Activated CD4-positive, alpha-beta T cell treated with anti-CD3 and anti-CD28 coated beads for 36 hours (primary cell): ENCODE measurements around the gene HNF1B. TPM values are rescaled to one million over a fixed set of nuclear protein-coding genes. Genes with fewer than 3 reads are reported as not detected.

Experiments
- ATAC-seq: fragments of 200-7000 bp; cut with Tn5 transposase; one replicate; pipeline ENCODE4 v1.10.0; 2021; ENCODE audit warnings: mild to moderate bottlenecking, moderate library complexity
- CTCF ChIA-PET: fragments of 350-600 bp; sonication (Branson Sonifier 250); formaldehyde crosslinking; loops from one replicate; lab custom pipeline; 2021; ENCODE audit warnings: antibody characterized with exemption; lab: Charles Lee
- POLR2A ChIA-PET: fragments of 350-600 bp; sonication (Branson Sonifier 250); formaldehyde crosslinking; loops from one replicate; lab custom pipeline; 2021; ENCODE audit warnings: antibody characterized with exemption, inconsistent platforms; lab: Charles Lee
- DNase-seq: peaks from one replicate; pipeline ENCODE4 v3.0.0-alpha.2; 2020
- H3K27ac Mint-ChIP-seq: one replicate; pipeline ENCODE4 v1.8.0; 2021; ENCODE audit warnings: mixed read lengths
- H3K27me3 Mint-ChIP-seq: one replicate; pipeline ENCODE4 v1.8.0; 2021; ENCODE audit warnings: mixed read lengths
- H3K36me3 Mint-ChIP-seq: one replicate; pipeline ENCODE4 v1.8.0; 2021; ENCODE audit warnings: low read depth, mixed read lengths
- H3K4me1 Mint-ChIP-seq: one replicate; pipeline ENCODE4 v1.8.0; 2021; ENCODE audit warnings: mixed read lengths
- H3K4me3 Mint-ChIP-seq: one replicate; pipeline ENCODE4 v1.8.0; 2021; ENCODE audit warnings: mild to moderate bottlenecking, moderate library complexity, mixed read lengths
- H3K9me3 Mint-ChIP-seq: one replicate; pipeline ENCODE4 v1.8.0; 2021; ENCODE audit warnings: low read depth, mixed read lengths
- intact Hi-C, 2 experiments: fragments of 100-400 bp; cut with DNase I in 1 of 2; cut with micrococcal nuclease in 1 of 2; formaldehyde crosslinking; loops; one replicate each; pipeline versions ENCODE4 v1.14.2 to v1.15.1; 2022 to 2024; cut with DNase I, micrococcal nuclease
- total RNA-seq, 2 experiments: library from RNA; stranded (reverse); gene quantifications; one replicate each; pipeline ENCODE4 v1.2.3, GENCODE V29; 2021

The HNF1B gene
- total RNA-seq, 2 experiments from 2014 or later = not detected

DNA sequence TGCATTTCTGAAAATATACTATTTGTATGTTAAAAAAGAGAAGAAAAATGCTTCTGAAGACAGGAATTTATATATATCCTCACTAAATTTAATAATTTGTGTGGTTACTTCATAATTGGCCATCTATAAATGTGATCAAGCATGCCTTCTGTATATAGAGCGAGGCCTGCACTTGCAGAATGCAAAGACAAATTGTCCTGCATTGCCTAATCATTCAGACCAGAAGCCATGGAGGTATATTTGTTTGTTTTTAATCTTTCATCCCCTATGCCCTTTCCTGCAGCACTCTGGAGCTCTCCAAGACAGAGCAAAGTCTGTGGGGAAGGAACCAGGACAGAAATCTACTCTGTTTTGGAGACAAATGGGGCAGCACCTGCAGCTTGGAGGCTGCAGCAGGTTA is 77.8 kb downstream of the HNF1B start:
- Mint-ChIP-seq H3K36me3 (no peaks in the 10 kb centered on the region), H3K27me3 (peaks cover 3% of the 10 kb centered on the region), H3K4me1 (no peaks in the 10 kb centered on the region), H3K27ac (no peak overlapping the region), H3K9me3 (no peaks in the 10 kb centered on the region), H3K4me3 (no peak overlapping the region)
- intact Hi-C loops = no loop called here
- ChIA-PET CTCF (interaction anchor here (0.7 kb wide), 1 partner anchor 155 kb away, joined by 4 read pairs; no protein-coding TSS in a partner anchor), POLR2A (no interaction called here)
- ATAC-seq = no peak
- no peak for DNase-seq

DNA sequence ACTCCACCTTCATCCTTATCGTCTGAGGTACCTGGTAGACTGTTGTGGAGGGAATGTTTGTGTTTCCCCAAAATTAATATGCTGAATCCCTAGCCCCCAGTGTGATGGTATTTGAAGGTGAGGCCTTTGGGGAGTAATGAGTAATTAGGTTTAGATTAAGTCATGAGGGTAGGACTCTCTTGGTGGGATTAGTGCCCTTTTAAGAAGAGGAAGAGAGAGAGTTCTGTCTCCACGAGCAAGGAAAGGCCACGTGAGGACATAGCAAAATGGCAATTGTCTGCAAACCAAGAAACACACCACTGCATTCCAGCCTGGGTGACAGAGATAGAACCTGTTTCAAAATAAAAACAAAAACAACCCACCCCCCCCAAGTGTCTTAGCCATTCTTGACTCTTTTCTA is 80.6 kb downstream of the HNF1B start:
- intact Hi-C loops = no loop called here
- POLR2A ChIA-PET = no interaction called here
- no peaks in the 10 kb centered on the region for H3K4me1 Mint-ChIP-seq
- no peaks in the 10 kb centered on the region for H3K36me3 Mint-ChIP-seq
- no peak overlapping the region for H3K4me3 Mint-ChIP-seq
- H3K27ac Mint-ChIP-seq = no peak overlapping the region
- no peaks in the 10 kb centered on the region for H3K9me3 Mint-ChIP-seq
- peaks cover 3% of the 10 kb centered on the region for H3K27me3 Mint-ChIP-seq
- DNase-seq (no peak), ATAC-seq (no peak)
- CTCF ChIA-PET = interaction anchor here (0.6 to 1.1 kb wide), 2 partner anchors 130 to 1591 kb away, joined by 3 to 8 read pairs; no protein-coding TSS in a partner anchor

DNA sequence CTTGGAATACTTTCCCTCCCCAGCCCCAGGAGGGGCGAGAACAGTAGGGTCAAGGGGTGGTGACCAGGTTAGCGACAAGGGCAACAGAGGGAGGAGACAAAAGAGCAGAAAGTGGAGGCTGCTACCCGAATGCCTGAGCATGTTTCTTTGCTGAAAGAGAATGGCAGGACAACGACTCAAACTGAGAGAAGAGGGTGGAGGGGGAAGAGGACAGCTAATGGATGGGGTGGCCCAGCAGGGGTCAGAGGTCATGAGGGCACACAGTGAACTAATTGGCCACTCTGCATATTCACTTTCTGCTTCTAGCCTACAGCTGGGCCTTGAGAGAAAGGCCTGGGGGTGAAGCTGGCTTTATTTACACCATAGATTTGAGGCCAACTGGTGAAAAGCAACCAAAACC is 82.5 kb downstream of the HNF1B start:
- ChIA-PET POLR2A (no interaction called here), CTCF (interaction anchor here (1.1 kb wide), 1 partner anchor 130 kb away, joined by 5 read pairs; no protein-coding TSS in a partner anchor)
- no peaks in the 10 kb centered on the region for H3K36me3 Mint-ChIP-seq
- no peak overlapping the region for H3K27ac Mint-ChIP-seq
- ATAC-seq (no peak), DNase-seq (no peak)
- H3K27me3 Mint-ChIP-seq = peaks cover 3% of the 10 kb centered on the region
- no peaks in the 10 kb centered on the region for H3K4me1 Mint-ChIP-seq
- no peak overlapping the region for H3K4me3 Mint-ChIP-seq
- H3K9me3 Mint-ChIP-seq = no peaks in the 10 kb centered on the region
- intact Hi-C loops = no loop called here

DNA sequence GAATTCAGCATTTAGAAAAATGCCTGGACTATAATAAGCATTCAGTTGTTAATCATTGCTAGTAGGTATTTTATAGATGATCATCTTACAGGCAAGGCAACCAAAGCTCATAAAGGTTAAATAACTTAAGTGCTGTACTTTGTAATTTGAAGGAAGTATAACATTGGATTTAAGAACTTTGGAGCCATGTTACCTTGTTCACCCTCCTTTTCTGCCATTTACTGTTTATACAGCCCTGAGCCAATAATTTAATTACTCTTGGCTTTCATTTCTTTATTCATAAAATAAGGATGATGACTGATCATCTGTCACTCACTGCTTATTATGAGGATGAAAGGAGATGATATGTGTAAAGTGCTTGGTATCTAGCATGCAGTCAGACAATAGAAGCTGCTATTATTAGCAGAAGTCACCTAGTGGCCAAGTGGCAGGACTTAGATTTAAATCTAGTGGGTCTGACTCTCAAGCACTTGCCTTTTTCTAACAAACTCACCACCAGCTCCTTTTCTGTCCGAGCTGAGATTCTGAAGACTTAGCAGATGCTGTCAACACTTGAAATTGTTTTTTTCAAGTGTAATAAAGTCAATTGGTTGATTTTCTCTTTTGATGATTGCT is 83.4 kb downstream of the HNF1B start:
- intact Hi-C loops = no loop called here
- ATAC-seq = no peak
- Mint-ChIP-seq H3K9me3 (no peaks in the 10 kb centered on the region), H3K27ac (no peak overlapping the region), H3K27me3 (peaks cover 3% of the 10 kb centered on the region), H3K36me3 (no peaks in the 10 kb centered on the region), H3K4me1 (no peaks in the 10 kb centered on the region), H3K4me3 (no peak overlapping the region)
- ChIA-PET POLR2A (no interaction called here), CTCF (no interaction called here)
- no peak for DNase-seq

DNA sequence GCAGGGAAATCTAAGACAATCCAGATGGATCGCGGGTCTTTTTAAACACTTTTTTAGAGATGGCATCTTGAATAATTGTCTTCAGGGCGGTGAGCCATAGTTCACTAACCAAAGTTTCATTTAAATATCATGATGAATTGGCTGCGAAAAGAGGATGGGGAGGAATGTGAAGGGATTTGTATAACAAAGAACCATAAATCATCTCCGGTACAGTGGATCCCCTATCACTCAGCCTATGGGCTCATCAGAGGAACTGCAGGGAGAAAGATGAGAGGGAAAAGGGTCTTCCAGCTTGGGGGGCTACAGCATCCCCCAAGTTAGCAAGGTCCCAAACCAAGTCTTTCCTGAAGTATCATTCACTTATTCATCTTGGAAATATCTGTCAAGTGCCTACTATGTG is 84.9 kb downstream of the HNF1B start:
- ATAC-seq = no peak
- Mint-ChIP-seq H3K4me1 (no peaks in the 10 kb centered on the region), H3K4me3 (no peak overlapping the region), H3K27ac (no peak overlapping the region), H3K9me3 (no peaks in the 10 kb centered on the region), H3K27me3 (no peaks in the 10 kb centered on the region), H3K36me3 (no peaks in the 10 kb centered on the region)
- POLR2A ChIA-PET = no interaction called here
- DNase-seq = no peak
- intact Hi-C loops = loop anchor here in 1 of 2 experiments (5.0 kb wide), 1 partner anchor 82 kb away; no protein-coding TSS in a partner anchor
- CTCF ChIA-PET = no interaction called here

DNA sequence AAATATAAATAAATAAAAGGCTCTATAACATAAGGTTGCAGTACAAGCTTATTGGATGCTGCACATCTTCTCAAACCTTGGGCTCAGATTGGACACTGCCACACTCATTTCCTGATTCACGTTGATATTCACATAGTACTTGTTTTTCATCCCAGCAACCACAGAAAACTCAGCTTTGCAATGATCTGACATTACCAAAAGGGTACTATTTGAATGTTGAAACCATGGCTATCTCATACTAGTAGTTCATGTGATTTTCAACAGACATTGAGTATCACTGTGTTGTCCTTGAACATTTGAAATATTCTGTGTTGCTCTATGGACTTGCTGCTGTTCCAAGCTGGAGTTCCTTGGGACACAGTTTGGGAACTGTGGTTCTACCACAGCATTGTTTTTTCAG is 87.7 kb downstream of the HNF1B start:
- H3K4me1 Mint-ChIP-seq = no peaks in the 10 kb centered on the region
- no peak for ATAC-seq
- H3K36me3 Mint-ChIP-seq = no peaks in the 10 kb centered on the region
- no peaks in the 10 kb centered on the region for H3K9me3 Mint-ChIP-seq
- no peak for DNase-seq
- ChIA-PET POLR2A (no interaction called here), CTCF (interaction anchor here (0.7 to 0.9 kb wide), 2 partner anchors 45 to 93 kb away, joined by 3 read pairs; no protein-coding TSS in a partner anchor)
- intact Hi-C loops = loop anchor here in 1 of 2 experiments (5.0 kb wide), 1 partner anchor 85 kb away; no protein-coding TSS in a partner anchor
- H3K4me3 Mint-ChIP-seq = no peak overlapping the region
- peaks cover 2% of the 10 kb centered on the region for H3K27me3 Mint-ChIP-seq
- no peak overlapping the region for H3K27ac Mint-ChIP-seq

DNA sequence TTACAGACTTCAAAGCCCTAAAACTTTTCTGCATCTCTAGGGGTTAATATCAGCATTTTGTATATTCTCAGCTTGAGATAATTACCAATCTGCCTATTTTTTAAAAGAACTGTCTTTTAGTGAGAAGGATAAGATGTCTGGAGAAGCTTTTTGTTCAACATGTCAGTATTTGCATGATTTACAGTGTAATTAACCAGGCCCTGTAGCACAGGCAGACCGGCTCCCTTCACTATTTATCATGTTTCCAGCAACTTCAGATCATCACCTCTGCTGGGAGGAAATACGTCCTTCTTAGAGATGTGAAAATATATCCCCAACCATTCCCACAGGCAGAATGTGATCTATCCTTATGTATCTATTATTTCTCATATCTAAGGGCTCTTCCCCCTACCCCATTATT is 93.0 kb downstream of the HNF1B start:
- CTCF ChIA-PET = interaction anchor here (0.7 kb wide), 1 partner anchor 75 kb away, joined by 3 read pairs; no protein-coding TSS in a partner anchor
- POLR2A ChIA-PET = no interaction called here
- H3K27ac Mint-ChIP-seq = no peak overlapping the region
- intact Hi-C loops = no loop called here
- H3K36me3 Mint-ChIP-seq = no peaks in the 10 kb centered on the region
- no peaks in the 10 kb centered on the region for H3K9me3 Mint-ChIP-seq
- DNase-seq (no peak), ATAC-seq (no peak)
- peaks cover 23% of the 10 kb centered on the region for H3K27me3 Mint-ChIP-seq
- no peaks in the 10 kb centered on the region for H3K4me1 Mint-ChIP-seq
- H3K4me3 Mint-ChIP-seq = no peak overlapping the region

DNA sequence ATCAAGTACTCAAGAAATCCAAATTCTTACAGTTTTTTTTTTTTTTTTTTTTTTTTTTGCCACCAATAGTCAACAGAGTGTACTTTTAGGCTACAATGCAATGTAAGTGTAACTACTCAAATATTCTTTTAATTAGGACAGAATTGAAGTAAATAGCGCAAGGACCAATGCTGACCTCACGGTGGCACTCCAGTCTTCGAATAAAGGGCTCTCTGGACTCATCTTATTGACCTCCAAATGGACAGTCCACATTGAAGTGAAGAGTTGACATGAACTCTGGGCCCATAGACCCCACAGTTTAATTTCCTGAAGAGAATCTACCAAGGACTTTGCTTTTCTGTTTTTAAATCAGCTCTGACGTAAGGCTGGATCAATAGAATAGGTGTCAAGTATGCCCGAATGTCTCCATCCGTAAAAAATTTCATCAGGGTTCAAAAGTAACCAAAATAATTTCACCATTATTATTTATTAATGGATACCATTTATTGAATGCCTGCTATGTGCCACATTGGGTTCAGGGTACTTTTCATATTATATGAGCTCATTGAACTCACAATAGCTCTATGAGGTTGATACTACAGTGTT is 94.3 kb downstream of the HNF1B start:
- intact Hi-C loops = no loop called here
- Mint-ChIP-seq H3K27me3 (peaks cover 33% of the 10 kb centered on the region), H3K27ac (no peak overlapping the region), H3K4me3 (no peak overlapping the region), H3K4me1 (no peaks in the 10 kb centered on the region), H3K9me3 (no peaks in the 10 kb centered on the region), H3K36me3 (no peaks in the 10 kb centered on the region)
- CTCF ChIA-PET = interaction anchor here (0.7 to 1.4 kb wide), 6 partner anchors 18 to 166 kb away, joined by 3 to 5 read pairs (median 4); no protein-coding TSS in a partner anchor
- no peak for ATAC-seq
- POLR2A ChIA-PET = interaction anchor here (0.6 kb wide), 1 partner anchor 24 kb away, joined by 4 read pairs; no protein-coding TSS in a partner anchor
- peak; percentile 10 for DNase-seq

DNA sequence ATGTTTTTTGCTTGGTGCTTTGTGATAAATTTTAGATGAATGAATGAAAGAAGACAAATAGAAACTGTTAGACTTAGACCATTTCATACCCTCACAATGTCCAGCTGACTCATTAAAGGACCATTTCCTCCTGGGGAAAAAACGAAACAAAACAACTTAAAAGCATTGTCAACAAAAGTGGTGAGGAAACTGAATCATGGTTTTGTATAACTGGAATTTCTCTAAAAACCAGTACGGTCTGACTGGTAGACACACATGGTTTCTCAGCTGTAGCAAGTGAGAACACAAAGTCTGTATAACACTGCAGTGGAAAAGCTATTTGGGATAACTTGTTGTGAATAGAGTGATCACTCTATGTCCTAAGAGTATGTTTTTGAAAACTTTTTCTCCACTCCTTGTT is 96.3 kb downstream of the HNF1B start:
- CTCF ChIA-PET = interaction anchor here (0.5 kb wide), 1 partner anchor 122 kb away, joined by 3 read pairs; no protein-coding TSS in a partner anchor
- intact Hi-C loops = no loop called here
- POLR2A ChIA-PET = no interaction called here
- Mint-ChIP-seq H3K27ac (no peak overlapping the region), H3K27me3 (peaks cover 38% of the 10 kb centered on the region), H3K9me3 (no peaks in the 10 kb centered on the region), H3K36me3 (no peaks in the 10 kb centered on the region), H3K4me1 (peaks cover 4% of the 10 kb centered on the region), H3K4me3 (no peak overlapping the region)
- DNase-seq (no peak), ATAC-seq (no peak)

DNA sequence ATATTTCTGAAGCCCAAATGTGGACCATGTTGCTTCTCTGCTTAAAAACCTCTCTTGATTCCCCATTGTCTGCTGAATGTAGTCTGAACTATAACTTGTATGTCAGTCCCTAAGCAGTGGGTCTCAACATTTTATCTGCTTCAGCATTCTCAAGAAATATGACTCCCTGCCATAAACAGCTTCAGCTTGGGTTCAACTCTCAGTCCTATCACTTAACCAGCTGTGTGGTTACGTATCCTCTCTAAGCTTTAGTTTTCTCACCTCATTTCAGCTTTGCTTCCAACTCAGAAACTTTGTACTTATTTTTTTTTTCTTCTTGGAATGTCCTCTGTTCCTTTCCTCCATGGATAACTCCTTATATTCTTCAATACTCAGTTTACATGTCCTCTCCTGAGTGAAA is 97.0 kb downstream of the HNF1B start:
- no peaks in the 10 kb centered on the region for H3K9me3 Mint-ChIP-seq
- H3K27ac Mint-ChIP-seq = no peak overlapping the region
- H3K4me1 Mint-ChIP-seq = peaks cover 4% of the 10 kb centered on the region
- no peak for DNase-seq
- H3K4me3 Mint-ChIP-seq = no peak overlapping the region
- ATAC-seq = no peak
- POLR2A ChIA-PET = no interaction called here
- intact Hi-C loops = no loop called here
- H3K36me3 Mint-ChIP-seq = peaks cover 1% of the 10 kb centered on the region
- CTCF ChIA-PET = interaction anchor here (0.6 kb wide), 1 partner anchor 156 kb away, joined by 3 read pairs; no protein-coding TSS in a partner anchor
- peaks cover 38% of the 10 kb centered on the region for H3K27me3 Mint-ChIP-seq

DNA sequence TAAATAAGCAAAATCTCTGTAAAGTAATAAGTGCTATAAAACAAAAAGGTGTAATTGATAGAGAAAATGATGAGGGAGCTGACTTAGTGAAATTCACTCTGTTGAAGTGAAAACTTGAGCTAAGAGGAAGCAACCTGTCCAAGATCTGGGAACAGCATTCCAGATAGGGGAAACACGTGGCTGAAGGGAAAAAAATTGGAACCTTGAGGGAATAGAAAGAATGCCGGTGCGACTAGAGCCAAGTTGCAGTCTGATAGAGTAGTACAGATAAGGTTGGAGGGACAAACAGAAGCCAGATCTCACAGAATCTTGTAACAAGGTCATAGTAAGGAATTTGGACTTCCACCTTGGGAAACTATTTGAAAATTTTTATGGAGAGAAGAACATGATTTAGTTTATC is 101.0 kb downstream of the HNF1B start:
- Mint-ChIP-seq H3K9me3 (no peaks in the 10 kb centered on the region), H3K27ac (no peak overlapping the region), H3K27me3 (peaks cover 25% of the 10 kb centered on the region), H3K4me3 (peak overlapping the region; percentile 94), H3K4me1 (peaks cover 25% of the 10 kb centered on the region), H3K36me3 (peaks cover 24% of the 10 kb centered on the region)
- ChIA-PET POLR2A (no interaction called here), CTCF (interaction anchor here (1.1 kb wide), 1 partner anchor 173 kb away, joined by 3 read pairs; no protein-coding TSS in a partner anchor)
- ATAC-seq (no peak), DNase-seq (no peak)
- intact Hi-C loops = loop anchor here (1.0 to 5.0 kb wide), 6 partner anchors 35 to 696 kb away; partner anchors contain the start of genes SYNRG (in 2 of the 2) and AATF (in 1 of the 2)
